ENCODE measurements around the gene PABPC1L2A.
"Not testable (repeated sequence)": the region's sequence is repeated elsewhere in the genome, so short reads cannot be mapped to it uniquely, and the experiment has no call there.

The PABPC1L2A gene

DNA sequence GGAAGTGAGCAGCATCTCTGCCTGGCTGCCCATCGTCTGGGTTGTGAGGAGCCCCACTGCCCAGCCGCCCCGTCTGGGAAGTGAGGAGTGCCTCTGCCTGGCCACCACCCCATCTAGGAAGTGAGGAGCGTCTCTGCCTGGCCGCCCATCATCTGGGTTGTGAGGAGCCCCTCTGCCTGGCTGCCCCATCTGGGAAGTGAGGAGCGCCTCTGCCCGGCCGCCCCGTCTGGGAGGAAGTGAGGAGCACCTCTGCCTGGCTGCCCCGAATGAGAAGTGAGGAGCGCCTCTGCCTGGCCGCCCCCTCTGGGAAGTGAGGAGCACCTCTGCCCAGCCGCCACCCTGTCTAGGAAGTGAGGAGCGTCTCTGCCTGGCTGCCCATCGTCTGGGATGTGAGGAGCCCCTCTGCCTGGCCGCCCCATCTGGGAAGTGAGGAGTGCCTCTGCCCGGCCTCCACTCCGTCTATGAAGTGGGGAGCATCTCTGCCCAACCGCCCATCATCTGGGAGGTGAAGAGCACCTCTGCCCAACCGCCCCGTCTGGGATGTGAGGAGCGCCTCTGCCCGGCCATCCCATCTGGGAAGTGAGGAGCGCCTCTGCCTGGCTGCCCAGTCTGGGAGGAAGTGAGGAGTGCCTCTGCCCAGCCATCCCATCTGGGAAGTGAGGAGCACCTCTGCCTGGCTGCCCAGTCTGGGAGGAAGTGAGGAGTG lies 11.4 kb downstream of the PABPC1L2A start:
- not testable (repeated sequence) for H3K27me3 ChIP-seq (ENCODE audit: insufficient read depth, low read length); H3K4me1 ChIP-seq (ENCODE audit: control insufficient read depth, insufficient read depth, low read length, unreplicated experiment); H3K79me2 ChIP-seq (ENCODE audit: control insufficient read depth, insufficient read depth, low read length, unreplicated experiment); H3K36me3 ChIP-seq (ENCODE audit: insufficient read depth, low read length); H3K27ac ChIP-seq (ENCODE audit: low read depth, low read length); H2AFZ ChIP-seq (ENCODE audit: low read length, unreplicated experiment); H3K4me3 ChIP-seq (ENCODE audit: low read depth, low read length)

DNA sequence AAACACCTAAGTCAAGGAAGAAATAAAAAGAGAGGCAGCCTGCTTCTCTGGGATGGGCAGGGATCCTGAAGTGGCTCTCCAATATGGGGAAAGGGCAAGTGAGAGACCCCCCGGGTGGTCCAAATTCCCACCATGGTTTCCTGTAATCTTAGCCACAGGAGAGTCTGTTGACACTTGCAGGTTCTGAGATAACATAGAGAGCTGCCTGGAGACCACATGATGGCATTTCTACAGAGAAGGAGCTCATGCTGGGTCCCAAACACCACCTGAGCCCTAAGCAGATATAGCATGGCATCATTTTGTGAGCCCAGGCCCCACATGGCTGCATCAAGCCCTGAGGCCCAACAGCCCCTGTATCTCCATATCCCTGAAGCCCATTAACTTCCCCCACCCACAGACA lies 50.4 kb downstream of the PABPC1L2A start:
- Histone ChIP-seq H2AFZ (ENCODE audit: low read length, unreplicated experiment) (no peak overlapping the region), H3K4me1 (ENCODE audit: control insufficient read depth, insufficient read depth, low read length, unreplicated experiment) (no peaks in the 10 kb centered on the region), H3K27ac (ENCODE audit: low read depth, low read length) (no peak overlapping the region), H3K27me3 (ENCODE audit: insufficient read depth, low read length) (no peaks in the 10 kb centered on the region), H3K79me2 (ENCODE audit: control insufficient read depth, insufficient read depth, low read length, unreplicated experiment) (no peaks in the 10 kb centered on the region), H3K4me3 (ENCODE audit: low read depth, low read length) (no peak overlapping the region), H3K36me3 (ENCODE audit: insufficient read depth, low read length) (no peaks in the 10 kb centered on the region)
